ENCODE data around the gene CPNE8.

DNA sequence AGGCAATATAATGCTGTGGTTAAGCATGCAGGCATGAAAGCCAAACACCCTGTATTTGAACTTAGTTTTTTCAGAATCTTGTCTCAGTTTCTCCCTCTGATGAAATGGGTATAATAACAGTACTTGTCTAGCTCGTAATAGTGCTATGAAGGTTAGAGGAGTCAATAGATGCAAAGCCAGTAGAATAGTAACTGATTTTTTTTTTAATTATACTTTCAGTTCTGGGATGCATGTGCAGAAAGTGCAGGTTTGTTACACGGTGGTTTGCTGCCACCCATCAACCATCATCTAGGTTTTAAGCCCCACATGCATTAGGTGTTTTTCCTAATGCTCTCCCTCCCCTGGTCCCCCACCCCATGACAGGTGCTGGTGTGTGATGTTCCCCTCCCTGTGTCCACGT lies 87.4 kb downstream of the CPNE8 start:
- TF ChIP-seq CTCF (IDR thresholded peaks at IDR 0.05; ENCODE audit: insufficient read depth, low read length) (no peak), POLR2AphosphoS5 (IDR thresholded peaks at IDR 0.05; ENCODE audit: low read depth) (no peak), GABPA (IDR thresholded peaks at IDR 0.05; ENCODE audit: low read depth) (no peak)

Measured in HL-60 (cell line).